Measurements from ENCODE around the gene TMEM250.
"Not testable (repeated sequence)": the region's sequence is repeated elsewhere in the genome, so short reads cannot be mapped to it uniquely, and the experiment has no call there.

Gene TMEM250

GRCh38 chr9:136118320-136119060 lies at the start of gene TMEM250:
TSS of gene TMEM250 (minus strand) at chr9:136118875. CDS start at chr9:136116900, 1,975 bp downstream.
- peak; percentile 96 for DNase-seq

GRCh38 chr9:136163248-136163850 lies 44.7 kb upstream of the TMEM250 start:
- DNase-seq: no peak

- DNase-seq: no peak
Observed at GRCh38 chr9:136160995-136161610, 42.4 kb upstream of the TMEM250 start.

DNA sequence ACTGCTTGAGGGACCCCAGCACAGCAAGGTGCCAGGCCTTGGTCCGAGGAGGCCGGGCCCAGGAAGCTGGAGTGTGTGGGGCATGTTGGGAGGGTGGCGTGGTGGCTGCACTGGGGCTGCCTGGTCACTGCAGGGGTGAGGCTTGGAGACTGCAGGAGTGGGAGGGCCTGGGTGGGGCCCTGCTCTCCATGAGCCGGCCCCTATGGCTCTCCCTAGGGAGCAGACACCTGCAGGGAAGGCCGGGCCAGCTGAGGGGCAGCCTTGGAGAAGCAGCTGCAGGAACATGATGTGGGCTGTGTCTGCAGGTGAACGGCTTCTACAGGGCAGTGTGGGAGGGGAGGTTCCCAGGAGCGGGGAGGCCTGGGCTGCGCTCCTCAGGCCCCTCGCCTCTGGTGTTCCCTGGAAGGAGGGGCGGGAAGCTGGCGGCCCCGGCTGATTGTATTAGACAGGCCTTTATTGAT lies 41.7 kb upstream of the TMEM250 start:
- no peak for DNase-seq

GRCh38 chr9:136159851-136160250 lies 41.2 kb upstream of the TMEM250 start:
- no peak for DNase-seq

DNA sequence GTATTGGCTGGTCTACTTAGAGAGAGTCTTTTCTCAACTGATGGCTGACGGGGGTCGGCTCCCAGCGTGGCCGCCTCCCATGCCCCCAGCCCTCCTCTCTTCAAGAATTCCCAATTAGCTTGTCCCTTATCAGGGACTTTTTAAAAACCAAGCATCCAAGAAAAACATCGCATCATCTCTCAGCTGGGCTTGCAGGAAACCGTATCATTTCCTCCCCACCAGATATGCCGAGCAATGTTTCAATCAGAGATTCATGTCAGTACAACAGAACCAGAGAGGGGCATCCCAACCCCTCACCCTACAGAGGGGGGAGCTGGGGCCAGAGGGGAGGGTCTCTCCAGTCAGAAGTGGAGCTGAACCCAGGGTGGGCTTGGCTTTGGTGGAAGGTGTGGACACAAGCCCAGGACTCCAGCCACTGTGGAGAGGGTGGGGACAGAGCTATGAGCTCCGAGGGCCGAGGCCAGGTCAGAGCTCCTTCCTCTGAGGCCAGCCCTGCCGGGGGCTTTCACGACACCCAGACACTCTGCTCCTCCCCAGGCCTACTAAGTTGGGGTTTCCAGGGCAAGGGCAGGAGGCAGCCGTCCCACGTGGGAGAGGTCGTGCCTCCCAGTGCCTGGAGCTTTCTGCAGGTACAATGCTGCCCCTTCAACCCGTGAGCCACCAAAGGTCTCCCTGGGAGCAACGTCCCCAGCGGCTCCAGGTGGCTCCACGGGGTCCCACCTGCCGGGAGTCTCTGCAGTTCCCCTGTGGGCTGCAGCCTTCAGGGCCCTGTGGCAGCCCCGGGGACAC lies 39.0 kb upstream of the TMEM250 start:
- DNase-seq: no peak

DNA sequence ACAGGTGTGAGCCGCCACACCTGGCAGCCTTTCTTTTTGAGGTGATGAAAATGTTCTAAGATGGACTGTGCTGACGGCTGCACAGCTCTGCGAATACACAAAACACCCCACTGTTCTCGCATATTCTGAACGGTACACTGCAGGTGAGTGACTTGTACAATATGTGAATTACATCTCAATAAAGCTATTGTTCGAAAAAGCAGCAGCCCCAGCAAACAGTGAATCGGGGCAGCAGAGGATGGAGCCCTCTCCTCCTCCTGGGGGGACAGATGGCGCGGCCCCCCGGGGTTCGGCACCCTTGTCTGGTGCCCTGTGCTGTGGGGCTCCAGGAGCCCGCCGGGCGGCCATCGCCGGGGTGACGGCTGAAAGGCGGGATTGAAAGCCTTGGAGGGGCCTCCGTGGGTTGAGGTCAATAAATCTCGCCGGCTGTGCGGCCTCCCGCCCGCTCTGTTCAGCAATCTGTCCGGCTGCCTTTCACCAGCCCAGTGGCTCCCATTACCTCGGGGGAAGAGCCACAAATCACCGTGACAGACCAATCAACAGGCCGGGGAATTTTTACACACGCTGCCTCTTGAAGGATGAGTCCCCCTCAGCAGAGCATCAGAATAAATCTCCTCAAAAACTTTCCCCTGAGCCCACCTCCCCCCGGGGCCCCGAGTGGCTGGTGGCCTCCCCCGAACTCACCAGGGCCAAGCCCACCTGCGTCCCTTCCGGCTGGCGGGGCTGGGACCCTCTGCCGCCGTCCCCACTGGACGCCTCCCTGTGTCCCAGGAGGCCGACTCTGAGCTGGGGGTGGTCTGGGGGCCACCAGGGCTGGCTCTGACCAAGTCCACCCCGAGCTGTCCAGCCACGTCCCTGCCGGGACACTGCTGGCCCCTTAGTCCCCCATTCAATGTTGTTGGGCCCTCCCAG lies 37.8 kb upstream of the TMEM250 start:
- no peak for DNase-seq

GRCh38 chr9:136155576-136155975 lies 36.9 kb upstream of the TMEM250 start:
- DNase-seq: no peak

GRCh38 chr9:136154943-136155342 lies 36.3 kb upstream of the TMEM250 start:
- no peak for DNase-seq

DNA sequence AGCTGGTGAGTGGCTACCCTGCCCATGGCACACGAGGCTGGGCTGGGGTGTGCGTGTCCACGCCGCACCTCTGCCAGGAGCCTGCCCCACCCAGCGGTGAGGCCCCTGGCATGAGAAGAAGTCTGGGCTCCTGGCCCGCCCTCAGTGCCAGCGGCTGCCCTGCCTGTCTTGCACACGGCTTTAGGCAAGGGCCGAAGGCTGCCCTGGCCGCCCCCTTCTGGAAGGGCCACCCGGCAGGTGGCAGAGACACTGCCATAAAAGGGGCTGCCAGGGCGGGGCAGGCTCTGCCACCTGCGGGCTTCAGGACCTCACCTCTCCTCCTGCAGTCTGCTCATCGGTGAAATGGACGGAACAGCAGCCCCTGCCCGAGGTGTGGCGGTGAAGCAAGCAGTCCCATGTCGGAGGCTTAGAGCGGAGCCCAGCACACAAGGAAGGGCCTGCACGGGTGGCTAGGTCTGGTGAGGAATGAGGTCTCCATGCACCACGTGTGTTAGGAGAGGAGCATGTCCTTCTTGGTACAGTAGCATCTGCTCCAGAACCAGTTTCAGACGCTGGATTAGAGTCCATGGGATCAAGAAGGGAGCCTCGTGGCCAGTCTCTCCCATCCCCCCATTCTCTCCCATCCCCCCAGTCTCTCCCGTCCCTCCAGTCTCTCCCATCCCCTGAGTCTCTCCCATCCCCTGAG lies 34.8 kb upstream of the TMEM250 start:
- DNase-seq: no peak

- DNase-seq: no peak
Observed at GRCh38 chr9:136152931-136153330, 34.3 kb upstream of the TMEM250 start.

GRCh38 chr9:136152543-136152866 lies 33.8 kb upstream of the TMEM250 start:
- DNase-seq: no peak

DNA sequence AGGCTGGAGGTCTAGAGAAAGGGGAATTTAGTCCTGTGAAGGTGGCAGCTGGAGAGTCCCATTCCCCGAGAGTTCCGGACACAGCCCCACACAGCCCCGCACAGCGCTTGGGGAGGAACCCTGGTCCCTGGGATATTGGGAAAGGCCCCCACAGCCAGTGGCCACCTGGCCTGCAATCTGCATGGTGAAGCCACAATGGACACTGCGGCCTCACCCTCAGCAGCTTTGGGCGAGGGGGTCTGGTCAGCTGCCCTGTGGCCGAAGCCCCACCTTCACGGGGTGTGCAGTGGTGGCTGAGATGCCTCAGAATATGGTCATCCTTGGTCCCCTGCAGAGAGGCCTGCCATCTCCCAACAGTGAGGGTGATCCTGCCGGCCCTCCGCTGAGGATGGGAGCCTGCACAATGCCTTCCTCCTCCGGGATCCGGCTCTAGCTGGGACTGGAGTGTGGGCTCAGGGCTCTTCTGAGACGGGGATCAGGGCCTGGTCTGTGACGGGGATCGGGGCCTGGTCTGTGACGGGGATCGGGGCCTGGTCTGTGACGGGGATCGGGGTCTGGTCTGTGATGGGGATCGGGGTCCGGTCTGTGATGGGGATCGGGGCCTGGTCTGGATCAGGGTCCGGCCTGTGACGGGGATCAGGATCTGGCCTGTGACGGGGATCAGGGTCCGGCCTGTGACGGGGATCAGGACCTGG lies 33.3 kb upstream of the TMEM250 start:
- DNase-seq: no peak

DNA sequence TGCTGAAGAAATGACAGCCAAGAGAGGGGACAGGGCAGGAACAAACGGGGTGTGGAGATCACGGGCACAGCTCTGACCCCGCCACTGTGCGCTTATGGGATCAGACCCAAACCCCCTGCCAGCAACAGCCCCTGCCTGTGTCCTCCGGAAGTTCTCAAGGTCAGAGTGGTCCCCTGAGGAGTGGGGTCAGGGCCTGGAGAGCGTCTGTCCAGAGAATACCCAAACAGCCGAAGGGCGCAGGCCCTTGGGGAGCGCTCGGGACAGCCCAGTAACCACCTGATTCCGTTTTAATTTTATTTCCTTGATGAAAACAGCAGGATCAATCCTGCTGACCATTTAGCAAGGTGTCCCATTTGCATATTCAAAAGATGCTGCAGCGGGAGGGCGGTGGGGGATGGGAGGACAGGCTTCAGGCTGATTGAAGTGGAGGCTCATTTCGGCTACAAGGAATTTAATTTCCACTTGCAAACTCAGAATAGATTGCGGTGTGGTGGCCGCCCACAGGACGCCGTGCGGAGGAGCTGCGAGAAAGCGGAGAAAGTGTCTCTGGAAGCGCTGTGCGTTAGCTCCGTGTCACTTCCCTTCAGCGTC lies 32.6 kb upstream of the TMEM250 start:
- DNase-seq: no peak

DNA sequence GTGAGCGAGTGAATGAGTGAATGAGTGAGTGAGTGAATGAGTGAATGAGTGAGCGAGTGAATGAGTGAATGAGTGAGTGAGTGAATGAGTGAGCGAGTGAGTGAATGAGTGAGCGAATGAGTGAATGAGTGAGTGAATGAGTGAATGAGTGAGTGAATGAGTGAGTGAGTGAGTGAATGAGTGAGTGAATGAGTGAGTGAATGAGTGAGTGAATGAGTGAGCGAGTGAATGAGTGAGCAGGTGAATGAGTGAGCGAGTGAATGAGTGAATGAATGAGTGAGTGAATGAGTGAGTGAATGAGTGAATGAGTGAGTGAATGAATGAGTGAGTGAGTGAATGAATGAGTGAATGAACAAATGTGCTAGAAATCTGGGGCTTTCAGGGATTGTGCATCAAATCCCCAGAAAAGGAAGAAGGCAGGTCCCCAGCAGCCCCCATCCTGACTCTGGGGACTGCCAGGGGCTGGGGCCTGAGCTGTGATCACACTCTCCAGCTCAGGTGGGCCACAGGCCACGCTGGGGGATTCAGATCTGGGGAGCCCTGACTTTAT lies 32.1 kb upstream of the TMEM250 start:
- DNase-seq: not testable (repeated sequence)

- no peak for DNase-seq
Observed at GRCh38 chr9:136149853-136150252, 31.2 kb upstream of the TMEM250 start.

- no peak for DNase-seq
Observed at GRCh38 chr9:136149337-136149736, 30.7 kb upstream of the TMEM250 start.

DNA sequence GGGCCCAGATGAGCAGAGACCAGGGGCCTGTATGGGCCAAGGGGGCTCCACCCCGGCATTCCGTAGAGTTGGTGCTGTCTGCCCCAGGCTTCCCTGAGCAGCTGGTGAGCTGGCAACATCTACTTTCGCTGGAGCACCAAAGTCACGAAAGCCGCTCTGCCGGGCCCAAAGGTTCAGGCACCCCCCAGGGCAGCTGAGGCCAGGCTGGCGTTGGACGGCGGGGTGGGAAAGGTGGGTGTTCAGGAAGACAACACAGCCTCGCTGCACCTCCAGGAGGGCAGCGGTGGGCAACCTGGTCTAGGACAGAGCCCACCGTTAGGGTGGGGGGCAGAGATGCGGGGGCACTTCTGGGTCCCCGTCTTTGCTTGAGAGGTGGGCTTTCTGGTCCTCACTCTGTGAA lies 30.1 kb upstream of the TMEM250 start:
- no peak for DNase-seq

DNA sequence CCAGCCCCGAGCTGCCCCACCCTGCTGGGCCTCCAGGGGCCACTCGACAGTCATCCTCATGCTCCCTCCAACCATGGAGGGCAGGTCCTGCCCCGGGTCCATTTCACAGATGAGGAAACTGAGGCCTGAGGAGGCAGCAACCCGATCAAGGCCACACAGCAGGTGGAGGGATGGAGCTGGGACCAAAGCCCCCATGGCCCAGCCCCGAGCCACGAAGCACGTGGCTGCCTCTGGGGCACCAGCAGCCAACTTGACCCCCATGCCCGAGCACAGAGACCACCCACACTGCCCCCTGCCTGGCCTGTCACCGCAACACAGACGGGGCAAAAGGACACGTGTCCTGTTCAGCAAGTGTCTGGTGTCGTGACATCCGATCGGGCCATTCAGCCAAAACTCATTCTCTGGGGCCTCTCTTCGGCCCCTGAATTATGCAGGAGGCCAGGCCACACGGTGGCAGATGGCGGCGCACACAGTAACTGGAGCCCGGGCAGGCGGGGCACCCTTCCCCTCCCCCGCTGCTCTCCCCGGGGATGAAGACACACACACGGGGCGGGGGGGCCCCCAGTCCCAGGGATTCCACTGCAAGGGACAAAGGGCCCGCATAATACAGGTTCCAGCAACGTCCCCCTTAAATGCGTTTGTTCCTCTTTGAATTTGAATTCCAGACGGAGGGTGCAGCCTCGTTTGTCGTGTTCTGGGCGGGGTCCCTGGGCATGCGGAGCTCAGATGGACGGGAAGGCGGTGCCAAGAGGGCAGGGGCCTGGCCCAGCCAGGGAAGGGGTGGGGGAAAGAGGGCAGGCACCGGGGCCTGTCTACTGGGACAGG lies 29.4 kb upstream of the TMEM250 start:
- no peak for DNase-seq
